ENCODE data around the gene INHA.

DNA sequence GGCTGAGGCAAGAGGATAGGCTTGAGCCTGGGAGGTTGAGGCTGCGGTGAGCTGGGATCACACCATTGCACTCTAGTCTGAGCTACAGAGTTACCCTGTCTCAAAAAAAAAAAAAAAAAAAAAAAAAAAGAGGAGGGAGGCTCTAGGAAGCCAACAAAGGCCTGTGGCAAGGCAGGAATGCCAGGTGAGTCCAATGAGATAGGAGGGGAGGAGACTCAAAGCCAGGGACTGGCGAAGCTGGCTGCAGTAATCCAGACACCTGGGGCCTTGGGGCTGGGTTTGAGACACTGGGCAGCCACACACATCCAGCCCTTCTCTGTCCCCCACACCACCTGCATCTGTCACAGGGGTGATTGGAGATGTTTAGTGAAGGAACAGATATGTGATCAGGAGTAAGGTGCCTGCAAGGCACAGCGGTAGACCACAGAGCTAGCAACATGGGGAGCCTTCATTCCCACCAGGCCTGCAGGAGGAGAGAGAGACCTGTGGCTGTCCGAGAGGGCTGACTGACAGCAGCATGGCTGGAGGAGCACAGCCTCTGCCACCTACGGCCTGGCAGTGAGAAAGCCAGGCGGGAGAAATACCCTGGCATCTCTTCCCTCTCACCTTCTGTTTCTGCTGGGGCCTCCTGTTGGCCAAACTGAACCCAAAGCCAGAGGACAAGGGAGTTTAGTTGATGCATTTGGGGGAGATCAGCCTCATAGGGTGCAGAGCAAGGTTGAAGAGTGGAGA lies 38.0 kb upstream of the INHA start:
- no peak for TF ChIP-seq YY1 (IDR thresholded peaks at IDR 0.05; ENCODE audit: low read depth)
- no peak for TF ChIP-seq EP300 (IDR thresholded peaks at IDR 0.05; ENCODE audit: borderline replicate concordance in 1 of 2, low read depth in 1 of 2, low read length in 1 of 2)
- TF ChIP-seq, protein P1, sequence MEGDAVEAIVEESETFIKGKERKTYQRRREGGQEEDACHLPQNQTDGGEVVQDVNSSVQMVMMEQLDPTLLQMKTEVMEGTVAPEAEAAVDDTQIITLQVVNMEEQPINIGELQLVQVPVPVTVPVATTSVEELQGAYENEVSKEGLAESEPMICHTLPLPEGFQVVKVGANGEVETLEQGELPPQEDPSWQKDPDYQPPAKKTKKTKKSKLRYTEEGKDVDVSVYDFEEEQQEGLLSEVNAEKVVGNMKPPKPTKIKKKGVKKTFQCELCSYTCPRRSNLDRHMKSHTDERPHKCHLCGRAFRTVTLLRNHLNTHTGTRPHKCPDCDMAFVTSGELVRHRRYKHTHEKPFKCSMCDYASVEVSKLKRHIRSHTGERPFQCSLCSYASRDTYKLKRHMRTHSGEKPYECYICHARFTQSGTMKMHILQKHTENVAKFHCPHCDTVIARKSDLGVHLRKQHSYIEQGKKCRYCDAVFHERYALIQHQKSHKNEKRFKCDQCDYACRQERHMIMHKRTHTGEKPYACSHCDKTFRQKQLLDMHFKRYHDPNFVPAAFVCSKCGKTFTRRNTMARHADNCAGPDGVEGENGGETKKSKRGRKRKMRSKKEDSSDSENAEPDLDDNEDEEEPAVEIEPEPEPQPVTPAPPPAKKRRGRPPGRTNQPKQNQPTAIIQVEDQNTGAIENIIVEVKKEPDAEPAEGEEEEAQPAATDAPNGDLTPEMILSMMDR (IDR thresholded peaks at IDR 0.05): no peak
